ENCODE data around the gene GPC6. TPM values are rescaled to one million over a fixed set of nuclear protein-coding genes. Genes with fewer than 3 reads are reported as not detected.

GPC6 gene
- total RNA-seq, 6 donors from 2014 or later = 1.3 to 7.3 (median 3.4) TPM

- Histone ChIP-seq H3K27ac (no peak overlapping the region), H3K4me1 (no peaks in the 10 kb centered on the region), H3K36me3 (no peaks in the 10 kb centered on the region), H3K27me3 (no peaks in the 10 kb centered on the region), H3K9me3 (no peaks in the 10 kb centered on the region), H3K4me3 (no peak overlapping the region)
- WGBS, 2 donors = 67 to 74% methylated on average over 3 of the region's 3 CpGs
- ATAC-seq (ENCODE audit: low FRiP score in 2 of 2) (no peak), DNase-seq (no peak)
- TF ChIP-seq CTCF (IDR thresholded peaks at IDR 0.05) (no peak), POLR2A (IDR thresholded peaks at IDR 0.05) (no peak), EP300 (IDR thresholded peaks at IDR 0.05) (no peak), POLR2AphosphoS5 (IDR thresholded peaks at IDR 0.05) (no peak)
Observed at GRCh38 chr13:94087100-94087499, 860.5 kb downstream of the GPC6 start.

- Histone ChIP-seq H3K4me3 (no peak overlapping the region), H3K27me3 (no peaks in the 10 kb centered on the region), H3K9me3 (no peaks in the 10 kb centered on the region), H3K27ac (no peak overlapping the region), H3K4me1 (no peaks in the 10 kb centered on the region), H3K36me3 (no peaks in the 10 kb centered on the region)
- TF ChIP-seq POLR2A (IDR thresholded peaks at IDR 0.05) (no peak), CTCF (IDR thresholded peaks at IDR 0.05) (no peak), POLR2AphosphoS5 (IDR thresholded peaks at IDR 0.05) (no peak), EP300 (IDR thresholded peaks at IDR 0.05) (no peak)
- ATAC-seq (ENCODE audit: low FRiP score in 2 of 2) (no peak), DNase-seq (no peak)
- WGBS, 2 donors = 44 to 74% methylated on average over 4 of the region's 4 CpGs
Observed at GRCh38 chr13:94088742-94089141, 862.1 kb downstream of the GPC6 start.

GRCh38 chr13:94090773-94091480 lies 864.3 kb downstream of the GPC6 start:
- DNase-seq (no peak), ATAC-seq (ENCODE audit: low FRiP score in 2 of 2) (no peak)
- Histone ChIP-seq H3K9me3 (no peaks in the 10 kb centered on the region), H3K27ac (no peak overlapping the region), H3K27me3 (no peaks in the 10 kb centered on the region), H3K4me1 (no peaks in the 10 kb centered on the region), H3K36me3 (no peaks in the 10 kb centered on the region), H3K4me3 (peak overlapping the region in 1 of 4 donors; percentile 5)
- 44% methylated on average over 3 of the region's 3 CpGs for WGBS, 2 donors
- TF ChIP-seq CTCF (IDR thresholded peaks at IDR 0.05) (no peak), POLR2AphosphoS5 (IDR thresholded peaks at IDR 0.05) (no peak), POLR2A (IDR thresholded peaks at IDR 0.05) (no peak), EP300 (IDR thresholded peaks at IDR 0.05) (no peak)

- no peaks in the 10 kb centered on the region for H3K4me1 ChIP-seq
- H3K27me3 ChIP-seq = no peaks in the 10 kb centered on the region
- DNase-seq (no peak), ATAC-seq (ENCODE audit: low FRiP score in 2 of 2) (no peak)
- 54 to 75% methylated on average over 2 of the region's 2 CpGs for WGBS, 2 donors
- H3K36me3 ChIP-seq = no peaks in the 10 kb centered on the region
- H3K4me3 ChIP-seq = no peak overlapping the region
- H3K9me3 ChIP-seq = no peaks in the 10 kb centered on the region
- TF ChIP-seq POLR2A (IDR thresholded peaks at IDR 0.05) (no peak), CTCF (IDR thresholded peaks at IDR 0.05) (no peak), POLR2AphosphoS5 (IDR thresholded peaks at IDR 0.05) (no peak), EP300 (IDR thresholded peaks at IDR 0.05) (no peak)
- no peak overlapping the region for H3K27ac ChIP-seq
Observed at GRCh38 chr13:94093652-94094315, 867.2 kb downstream of the GPC6 start.
